H1 (cell line): ENCODE results near the gene ADD1. TPM values are rescaled to one million over a fixed set of nuclear protein-coding genes. Genes with fewer than 3 reads are reported as not detected.

Source experiments
- CTCF ChIA-PET: fragments of 300-600 bp; sonication (Branson Sonifier 250); formaldehyde crosslinking; loops from one replicate; lab custom pipeline; 2021; ENCODE audit not compliant: partially characterized antibody; lab: Charles Lee
- POLR2A ChIA-PET: fragments of 300-600 bp; sonication (Branson Sonifier 250); formaldehyde crosslinking; loops from one replicate; lab custom pipeline; 2021; ENCODE audit warnings: inconsistent platforms; ENCODE audit not compliant: partially characterized antibody; lab: Charles Lee
- DNase-seq, 2 experiments: peaks; one replicate each; pipeline versions ENCODE4 v3.0.0 to v3.0.0-alpha.2; 2010 to 2022; ENCODE audit warnings: low spot score in 2 of 2, low read depth in 1 of 2, mixed read lengths in 1 of 2
- FAIRE-seq: peaks from 2 replicates; lab custom pipeline; 2011; peaks lifted over from hg19 to GRCh38; lab: Jason Lieb, UNC
- H2AFZ ChIP-seq: 2 replicates; pipeline ENCODE4 v1.8.1; 2012; ENCODE audit warnings: low read length, inconsistent platforms
- H2AK5ac ChIP-seq: 2 replicates; pipeline ENCODE4 v1.6.1; 2013; ENCODE audit warnings: low read depth, low read length
- H2BK120ac ChIP-seq: replicated peaks from 2 replicates; pipeline ENCODE3; 2013; ENCODE audit warnings: low read depth, low read length, inconsistent platforms
- H2BK12ac ChIP-seq: 2 replicates; pipeline ENCODE4 v1.6.1; 2013; ENCODE audit warnings: low read depth, low read length
- H2BK15ac ChIP-seq: 2 replicates; pipeline ENCODE4 v1.6.1; 2013; ENCODE audit warnings: low read length
- H2BK20ac ChIP-seq: 2 replicates; pipeline ENCODE4 v1.6.1; 2013; ENCODE audit warnings: low read length
- H2BK5ac ChIP-seq: 2 replicates; pipeline ENCODE4 v1.6.1; 2013; ENCODE audit warnings: low read depth, low read length
- H3K14ac ChIP-seq: 2 replicates; pipeline ENCODE4 v1.6.1; 2013; ENCODE audit warnings: inconsistent platforms; ENCODE audit not compliant: insufficient read length
- H3K18ac ChIP-seq: 2 replicates; pipeline ENCODE4 v1.6.1; 2013; ENCODE audit warnings: low read length; ENCODE audit errors: extremely low read depth
- H3K23ac ChIP-seq: 2 replicates; pipeline ENCODE4 v1.6.1; 2013; ENCODE audit warnings: inconsistent platforms; ENCODE audit not compliant: insufficient read length
- H3K23me2 ChIP-seq: 2 replicates; pipeline ENCODE4 v1.6.1; 2013; ENCODE audit warnings: low read depth, low read length
- H3K27ac ChIP-seq: 2 replicates; pipeline ENCODE4 v1.6.1; 2011; ENCODE audit warnings: low read depth, low read length, inconsistent platforms
- H3K27me3 ChIP-seq, 4 experiments: replicated peaks in 1 of 4; 1 replicate in 1 of 4; 2 replicates in 3 of 4; pipeline versions ENCODE4 v1.6.1 to v1.8.1; 2011 to 2013; ENCODE audit warnings: low read length in 3 of 4, mild to moderate bottlenecking in 3 of 4, inconsistent platforms in 2 of 4, mixed read lengths in 2 of 4, moderate library complexity in 1 of 4; ENCODE audit not compliant: control insufficient read depth in 3 of 4, insufficient read depth in 3 of 4; ENCODE audit errors: extremely low read depth in 1 of 4
- H3K36me3 ChIP-seq, 4 experiments: 2 replicates each; pipeline versions ENCODE4 v1.6.1 to v1.8.1; 2011 to 2013; ENCODE audit warnings: mild to moderate bottlenecking in 4 of 4, low read length in 3 of 4, moderate library complexity in 2 of 4, control low read depth in 1 of 4, inconsistent platforms in 1 of 4; ENCODE audit not compliant: insufficient read depth in 4 of 4, control insufficient read depth in 2 of 4
- H3K4ac ChIP-seq: replicated peaks from 2 replicates; pipeline ENCODE3; 2013; ENCODE audit warnings: low read length, low read depth, mixed read lengths, inconsistent platforms; ENCODE audit not compliant: insufficient read length
- H3K4me1 ChIP-seq, 4 experiments: replicated peaks in 1 of 4; 1 replicate in 1 of 4; 2 replicates in 3 of 4; pipeline versions ENCODE4 v1.6.1 to v1.8.1; 2011 to 2013; ENCODE audit warnings: low read length in 3 of 4, inconsistent platforms in 2 of 4, mixed read lengths in 1 of 4; ENCODE audit not compliant: insufficient read depth in 4 of 4, control insufficient read depth in 3 of 4
- H3K4me2 ChIP-seq, 2 experiments: 2 replicates each; pipeline versions ENCODE4 v1.6.1 to v1.8.1; 2011 to 2013; ENCODE audit warnings: low read depth in 2 of 2, low read length in 2 of 2, control low read depth in 1 of 2, inconsistent platforms in 1 of 2, mild to moderate bottlenecking in 1 of 2; ENCODE audit not compliant: insufficient read depth in 1 of 2
- H3K4me3 ChIP-seq, 4 experiments: fragments of 200-600, 300-600 bp in 1 of 4; sonication (generic), shearing (Covaris generic), sonication (Bioruptor Twin) in 1 of 4; 2 replicates each; pipeline versions ENCODE4 v1.5.1 to v1.8.1; 2011 to 2016; ENCODE audit warnings: low read length in 4 of 4, low read depth in 3 of 4, control low read depth in 2 of 4, inconsistent platforms in 2 of 4, mild to moderate bottlenecking in 2 of 4, mixed read lengths in 1 of 4, moderate library complexity in 1 of 4; ENCODE audit not compliant: insufficient read depth in 2 of 4; ENCODE audit errors: extremely low read depth in 1 of 4
- H3K56ac ChIP-seq: replicated peaks from 2 replicates; pipeline ENCODE3; 2013; ENCODE audit warnings: low read depth, mild to moderate bottlenecking, mixed read lengths, low read length, inconsistent platforms; ENCODE audit not compliant: insufficient read length
- H3K79me1 ChIP-seq: 2 replicates; pipeline ENCODE4 v1.6.1; 2013; ENCODE audit warnings: low read depth, low read length, control low read depth
- H3K79me2 ChIP-seq, 2 experiments: 2 replicates each; pipeline versions ENCODE4 v1.6.1 to v1.8.1; 2012 to 2013; ENCODE audit warnings: low read length in 2 of 2, mild to moderate bottlenecking in 2 of 2, inconsistent platforms in 1 of 2; ENCODE audit not compliant: insufficient read depth in 2 of 2, control insufficient read depth in 1 of 2
- H3K9ac ChIP-seq, 4 experiments: replicated peaks in 1 of 4; 1 replicate in 1 of 4; 2 replicates in 3 of 4; pipeline versions ENCODE4 v1.6.1 to v1.8.1; 2011 to 2013; ENCODE audit warnings: low read depth in 3 of 4, low read length in 3 of 4, control low read depth in 2 of 4, mild to moderate bottlenecking in 2 of 4, moderate library complexity in 2 of 4, inconsistent platforms in 1 of 4; ENCODE audit errors: extremely low read depth in 1 of 4
- H3K9me3 ChIP-seq, 2 experiments: 2 replicates each; pipeline versions ENCODE4 v1.6.1 to v1.8.1; 2012 to 2013; ENCODE audit warnings: mild to moderate bottlenecking in 2 of 2, moderate library complexity in 2 of 2, control low read depth in 1 of 2, inconsistent platforms in 1 of 2, low read depth in 1 of 2, low read length in 1 of 2, mixed read lengths in 1 of 2; ENCODE audit not compliant: insufficient read depth in 2 of 2
- H4K20me1 ChIP-seq, 2 experiments: replicated peaks in 1 of 2; 2 replicates each; pipeline versions ENCODE3 to v1.8.1; 2011 to 2013; ENCODE audit warnings: inconsistent platforms in 2 of 2, low read length in 2 of 2, mild to moderate bottlenecking in 1 of 2; ENCODE audit not compliant: insufficient read depth in 2 of 2, control insufficient read depth in 1 of 2
- H4K5ac ChIP-seq: 2 replicates; pipeline ENCODE4 v1.6.1; 2013; ENCODE audit warnings: low read length, low read depth, mixed read lengths, inconsistent platforms; ENCODE audit not compliant: insufficient read length
- H4K8ac ChIP-seq: 2 replicates; pipeline ENCODE4 v1.8.0; 2013; ENCODE audit warnings: mild to moderate bottlenecking, moderate library complexity, low read length, inconsistent platforms; ENCODE audit not compliant: insufficient read depth; ENCODE audit errors: extremely low read depth
- H4K91ac ChIP-seq: replicated peaks from 2 replicates; pipeline ENCODE3; 2013; ENCODE audit warnings: low read length, mixed read lengths, inconsistent platforms; ENCODE audit not compliant: insufficient read length
- GABPA ChIP-seq: IDR thresholded peaks from 2 replicates; pipeline ENCODE4 v1.6.1; 2011; ENCODE audit warnings: mild to moderate bottlenecking, low read length, moderate library complexity, borderline replicate concordance; ENCODE audit not compliant: insufficient read depth
- JUN ChIP-seq: IDR thresholded peaks from 2 replicates; pipeline ENCODE4 v1.6.1; 2011; ENCODE audit warnings: low read depth, mild to moderate bottlenecking, improper control_type of control experiment, low read length
- KDM4A ChIP-seq: IDR thresholded peaks from one replicate; pipeline ENCODE4 v1.7.1; 2012; ENCODE audit warnings: low read depth, mild to moderate bottlenecking, moderate library complexity, low read length, inconsistent platforms; ENCODE audit not compliant: severe bottlenecking
- MAFK ChIP-seq: IDR thresholded peaks from 2 replicates; pipeline ENCODE4 v1.6.1; 2012; ENCODE audit warnings: low read depth, mild to moderate bottlenecking, improper control_type of control experiment, low read length
- PHF8 ChIP-seq: fragments of 200-600 bp; sonication (generic); conservative IDR thresholded peaks from 2 replicates; pipeline ENCODE4 v1.7.1; 2012; ENCODE audit warnings: low read depth, mild to moderate bottlenecking, inconsistent platforms, low read length, moderate library complexity
- RBBP5 ChIP-seq: IDR thresholded peaks from 2 replicates; pipeline ENCODE4 v1.7.1; 2012; ENCODE audit warnings: low read depth, mild to moderate bottlenecking, inconsistent platforms, low read length, moderate library complexity, borderline replicate concordance
- RNF2 ChIP-seq: fragments of 200-900, 300-1000 bp; sonication (generic); IDR thresholded peaks from 2 replicates; pipeline ENCODE4 v1.7.1; 2016; ENCODE audit warnings: borderline replicate concordance, low read depth, mild to moderate bottlenecking, antibody characterized with exemption, low read length; ENCODE audit not compliant: poor library complexity, severe bottlenecking; ENCODE audit errors: missing control alignments
- SIN3A ChIP-seq, 2 experiments: IDR thresholded peaks in 1 of 2; conservative IDR thresholded peaks in 1 of 2; 2 replicates each; pipeline ENCODE4 v1.6.1; 2011 to 2012; ENCODE audit warnings: low read length in 2 of 2, improper control_type of control experiment in 1 of 2, low read depth in 1 of 2, mild to moderate bottlenecking in 1 of 2
- SP1 ChIP-seq: IDR thresholded peaks from 2 replicates; pipeline ENCODE4 v1.6.1; 2011; ENCODE audit warnings: low read depth, low read length
- SRF ChIP-seq: IDR thresholded peaks from 2 replicates; pipeline ENCODE4 v1.6.1; 2011; ENCODE audit warnings: mild to moderate bottlenecking, low read depth, low read length, moderate library complexity
- TAF7 ChIP-seq: optimal IDR thresholded peaks from 2 replicates; pipeline ENCODE3; 2011; ENCODE audit warnings: low read depth, mild to moderate bottlenecking, inconsistent platforms, low read length, moderate library complexity, borderline replicate concordance
- WGBS, 2 experiments: shearing (Covaris generic) in 1 of 2; methylation state at CpG; one replicate each; pipeline versions ENCODE4 v1.1.6 to v1.1.7; 2013 to 2015; ENCODE audit warnings: low lambda C conversion rate in 2 of 2, mixed read lengths in 2 of 2, inconsistent platforms in 1 of 2, low coverage in 1 of 2, missing lambda C conversion rate in 1 of 2; ENCODE audit not compliant: insufficient replicate concordance in 2 of 2, insufficient coverage in 1 of 2, insufficient read length in 1 of 2; ENCODE audit errors: extremely low coverage in 1 of 2, missing lambda C conversion rate in 1 of 2; 5-methylcytosine and 5-hydroxymethylcytosine counted together
- polyA plus RNA-seq, 7 experiments: library from polyadenylated mRNA; depleted of rRNA in 3 of 7; stranded (reverse) in 5 of 7; unstranded in 2 of 7; fragments of >200 nt in 5 of 7; fragments of 200-250 nt in 2 of 7; gene quantifications; 1 replicate in 5 of 7; 2 replicates in 1 of 7; 4 replicates in 1 of 7; pipeline versions ENCODE4 v1.2.1 to v1.2.3, GENCODE V29; 2011 to 2013; ENCODE audit warnings: missing spikeins in 2 of 7, mixed read lengths in 2 of 7
- total RNA-seq: library from RNA; stranded (reverse); fragmentation: NEBNext Ultra II Directional; extraction: Animal tissue kit (Norgen Biotek cat#: 25700); gene quantifications from 2 replicates; pipeline ENCODE4 v1.2.1, GENCODE V29; 2021

ADD1 gene
- total and polyA plus RNA-seq, 2 of the 8 experiments (the other 6 are each of a cell fraction or from before 2014, with no cell fraction given): 113 to 143 TPM

GRCh38 chr4:2843941-2844584, 419 bp downstream of the ADD1 start:
- FAIRE-seq (no peak), DNase-seq (no peak)
- WGBS, 2 experiments: 2% methylated on average over 26 of the region's 74 CpGs; no CpG with 5 or more reads in 1 of the 2 experiments
- Histone ChIP-seq H2AK5ac (no peak overlapping the region), H3K9ac (peak overlapping the region; percentile 40 to 80 (median 53)), H3K23me2 (peaks cover 8% of the 10 kb centered on the region), H2BK15ac (no peak overlapping the region), H3K4me1 (peaks cover 0 to 2% (median under 1%) of the 10 kb centered on the region in 4 experiments; a peak in 3 of 7 replicates), H3K4ac (no peak overlapping the region), H3K27me3 (no peaks in the 10 kb centered on the region), H3K79me1 (peaks cover 7% of the 10 kb centered on the region; the same call in 1 of the 2 replicates), H2BK12ac (no peak overlapping the region), H3K9me3 (no peaks in the 10 kb centered on the region), H3K4me3 (peak overlapping the region; percentile 78 to 94 (median 86)), H3K79me2 (peaks cover 10 to 47% of the 10 kb centered on the region in 2 experiments), H3K4me2 (peak overlapping the region; percentile 66 to 91), H3K56ac (peak overlapping the region; percentile 53), H2AFZ (no peak overlapping the region), H2BK5ac (no peak overlapping the region), H3K23ac (no peak overlapping the region), H2BK120ac (no peak overlapping the region), H4K91ac (no peak overlapping the region), H4K8ac (no peak overlapping the region; the same call in 1 of the 2 replicates), H4K20me1 (peaks cover 3 to 4% of the 10 kb centered on the region in 2 experiments), H2BK20ac (no peak overlapping the region), H3K27ac (no peak overlapping the region), H3K36me3 (no peaks in the 10 kb centered on the region), H3K18ac (peak overlapping the region; percentile 57; the same call in 1 of the 2 replicates), H4K5ac (peak overlapping the region; percentile 57), H3K14ac (no peak overlapping the region)
- ChIA-PET CTCF (interaction anchor here (1.0 kb wide), 1 partner anchor 17 kb away, joined by 4 read pairs; no protein-coding TSS in a partner anchor), POLR2A (interaction anchor here (0.8 to 1.9 kb wide), 6 partner anchors 13 to 86 kb away, joined by 3 to 6 read pairs (median 3); no protein-coding TSS in a partner anchor)
- TF ChIP-seq KDM4A: peak; percentile 29
- no peak for TF ChIP-seq RNF2
- TF ChIP-seq MAFK: no peak
- 0 out of 2 replicates have a peak, but pooled peaks have one; percentile 19 for TF ChIP-seq RBBP5
- 0 out of 2 replicates have a peak, but pooled peaks have one; percentile 2 for TF ChIP-seq PHF8
- no peak for TF ChIP-seq TAF7
- TF ChIP-seq JUN: no peak
- no peak for TF ChIP-seq SRF
- TF ChIP-seq SP1: no peak
- peak in 1 of 2 experiments; percentile 51; a peak in 1 of 4 replicates for TF ChIP-seq SIN3A (conservative IDR thresholded peaks at IDR 0.05 in 1 of 2, IDR thresholded peaks at IDR 0.05 in 1 of 2; ENCODE audit: low read depth in 1 of 2, low read length in 2 of 2)
- TF ChIP-seq GABPA: no peak
